HTERT RPE-1 (cell line): ENCODE measurements around the gene QDPR.
"Not testable (repeated sequence)": the region's sequence is repeated elsewhere in the genome, so short reads cannot be mapped to it uniquely, and the experiment has no call there.

Source experiments
- in situ Hi-C: fragments of 300-500 bp; cut with MboI; formaldehyde crosslinking; loops from 4 replicates; pipeline ENCODE4 v1.14.3; 2020; ENCODE audit warnings: low sequenced_read_pairs

Gene QDPR

GRCh38 chr4:17511950-17512795 is at the start of gene QDPR:
Gene QDPR, minus strand, starts transcription at chr4:17512090. Its CDS starts 36 bp downstream, at chr4:17512054.
- in situ Hi-C loops, result no loop called here

- in situ Hi-C loops, result no loop called here
Measured at GRCh38 chr4:17561195-17561909, 49.5 kb upstream of the QDPR start.

- in situ Hi-C loops, result no loop called here
Measured at GRCh38 chr4:17560065-17560673, 48.3 kb upstream of the QDPR start.

GRCh38 chr4:17559709-17560048 is 47.8 kb upstream of the QDPR start:
- in situ Hi-C loops, result no loop called here

GRCh38 chr4:17558941-17559708 is 47.2 kb upstream of the QDPR start:
- in situ Hi-C loops, result no loop called here

- in situ Hi-C loops, result no loop called here
Measured at GRCh38 chr4:17557880-17558279, 46.0 kb upstream of the QDPR start.

GRCh38 chr4:17556498-17556897 is 44.6 kb upstream of the QDPR start:
- in situ Hi-C loops, result no loop called here

- in situ Hi-C loops, result no loop called here
Measured at GRCh38 chr4:17554568-17554967, 42.7 kb upstream of the QDPR start.

GRCh38 chr4:17552427-17552826 is 40.5 kb upstream of the QDPR start:
- in situ Hi-C loops, result no loop called here

GRCh38 chr4:17550549-17550948 is 38.7 kb upstream of the QDPR start:
- in situ Hi-C loops, result no loop called here

GRCh38 chr4:17546678-17547077 is 34.8 kb upstream of the QDPR start:
- in situ Hi-C loops, result no loop called here

- in situ Hi-C loops, result no loop called here
Measured at GRCh38 chr4:17546222-17546621, 34.3 kb upstream of the QDPR start.

- in situ Hi-C loops, result no loop called here
Measured at GRCh38 chr4:17545374-17546140, 33.7 kb upstream of the QDPR start.

- in situ Hi-C loops, result no loop called here
Measured at GRCh38 chr4:17544831-17545234, 32.9 kb upstream of the QDPR start.

- in situ Hi-C loops, result no loop called here
Measured at GRCh38 chr4:17544205-17544604, 32.3 kb upstream of the QDPR start.

- in situ Hi-C loops, result not testable (repeated sequence)
Measured at GRCh38 chr4:17537060-17537459, 25.2 kb upstream of the QDPR start.

GRCh38 chr4:17535906-17536305 is 24.0 kb upstream of the QDPR start:
- in situ Hi-C loops, result no loop called here

GRCh38 chr4:17535242-17535641 is 23.4 kb upstream of the QDPR start:
- in situ Hi-C loops, result no loop called here

GRCh38 chr4:17534705-17535104 is 22.8 kb upstream of the QDPR start:
- in situ Hi-C loops, result no loop called here

GRCh38 chr4:17531538-17532285 is 19.8 kb upstream of the QDPR start:
- in situ Hi-C loops, result no loop called here
